Mesenchymal stem cell (in vitro differentiated cells and primary cell): ENCODE measurements around the gene MTSS2.

Source experiments
- DNase-seq: peaks from one replicate; pipeline ENCODE4 v3.0.0-alpha.2; 2013
- H2AFZ ChIP-seq: one replicate; pipeline ENCODE4 v1.6.1; 2013; ENCODE audit warnings: low read depth, mild to moderate bottlenecking, control low read depth, inconsistent platforms, low read length, moderate library complexity
- H2AK5ac ChIP-seq: 2 replicates; pipeline ENCODE4 v1.6.1; 2013; ENCODE audit warnings: low read length, moderate library complexity, mild to moderate bottlenecking, inconsistent platforms; ENCODE audit not compliant: severe bottlenecking
- H2BK120ac ChIP-seq: one replicate; pipeline ENCODE4 v1.6.1; 2013; ENCODE audit warnings: low read depth, mild to moderate bottlenecking, inconsistent platforms, low read length, moderate library complexity
- H2BK12ac ChIP-seq, 2 experiments: one replicate each; pipeline ENCODE4 v1.6.1; 2013; ENCODE audit warnings: inconsistent platforms in 2 of 2, low read length in 2 of 2, mild to moderate bottlenecking in 2 of 2, moderate library complexity in 2 of 2, control low read depth in 1 of 2
- H2BK15ac ChIP-seq: one replicate; pipeline ENCODE4 v1.6.1; 2013; ENCODE audit warnings: mild to moderate bottlenecking, low read depth, inconsistent platforms; ENCODE audit not compliant: poor library complexity, severe bottlenecking
- H2BK5ac ChIP-seq: 2 replicates; pipeline ENCODE4 v1.6.1; 2013; ENCODE audit warnings: low read depth, mild to moderate bottlenecking, low read length, control low read depth, inconsistent platforms; ENCODE audit not compliant: poor library complexity, severe bottlenecking
- H3K14ac ChIP-seq, 2 experiments: one replicate each; pipeline ENCODE4 v1.6.1; 2013; ENCODE audit warnings: inconsistent platforms in 2 of 2, low read length in 2 of 2, control low read depth in 1 of 2, mild to moderate bottlenecking in 1 of 2, moderate library complexity in 1 of 2
- H3K18ac ChIP-seq, 2 experiments: one replicate each; pipeline ENCODE4 v1.6.1; 2013; ENCODE audit warnings: inconsistent platforms in 2 of 2, low read length in 2 of 2, control low read depth in 1 of 2, low read depth in 1 of 2, mild to moderate bottlenecking in 1 of 2
- H3K23ac ChIP-seq, 2 experiments: one replicate each; pipeline ENCODE4 v1.6.1; 2013; ENCODE audit warnings: inconsistent platforms in 2 of 2, low read length in 2 of 2, mild to moderate bottlenecking in 2 of 2, moderate library complexity in 2 of 2, control low read depth in 1 of 2
- H3K27ac ChIP-seq: 2 replicates; pipeline ENCODE4 v1.5.1; 2013; ENCODE audit warnings: mild to moderate bottlenecking, moderate library complexity, low read length, control low read depth, inconsistent platforms; ENCODE audit not compliant: poor library complexity, severe bottlenecking
- H3K27me3 ChIP-seq, 2 experiments: 2 replicates each; pipeline versions ENCODE4 v1.6.1 to v1.7.0; 2013; ENCODE audit warnings: low read length in 2 of 2, mild to moderate bottlenecking in 2 of 2, moderate library complexity in 2 of 2, control low read depth in 1 of 2, inconsistent platforms in 1 of 2; ENCODE audit not compliant: control insufficient read depth in 1 of 2, insufficient read depth in 1 of 2
- H3K36me3 ChIP-seq, 2 experiments: 2 replicates each; pipeline versions ENCODE4 v1.6.1 to v1.7.0; 2013; ENCODE audit warnings: low read length in 2 of 2, control low read depth in 1 of 2, inconsistent platforms in 1 of 2, low read depth in 1 of 2, mild to moderate bottlenecking in 1 of 2; ENCODE audit not compliant: insufficient read depth in 2 of 2, control insufficient read depth in 1 of 2
- H3K4ac ChIP-seq, 2 experiments: one replicate each; pipeline ENCODE4 v1.6.1; 2013; ENCODE audit warnings: inconsistent platforms in 2 of 2, low read length in 2 of 2, mild to moderate bottlenecking in 2 of 2, moderate library complexity in 2 of 2, control low read depth in 1 of 2, low read depth in 1 of 2
- H3K4me1 ChIP-seq: 2 replicates; pipeline ENCODE4 v1.6.1; 2013; ENCODE audit warnings: low read depth, low read length, control low read depth; ENCODE audit not compliant: control insufficient read depth, insufficient read depth
- H3K4me2 ChIP-seq: 2 replicates; pipeline ENCODE4 v1.6.1; 2013; ENCODE audit warnings: low read length, mild to moderate bottlenecking, inconsistent platforms; ENCODE audit not compliant: poor library complexity, severe bottlenecking
- H3K4me3 ChIP-seq, 2 experiments: 2 replicates each; pipeline versions ENCODE4 v1.5.1 to v1.7.0; 2013; ENCODE audit warnings: low read length in 2 of 2, mild to moderate bottlenecking in 2 of 2, control low read depth in 1 of 2, low read depth in 1 of 2; ENCODE audit not compliant: insufficient read depth in 1 of 2
- H3K79me1 ChIP-seq: replicated peaks from 2 replicates; pipeline ENCODE4 v1.6.1; 2013; ENCODE audit warnings: mild to moderate bottlenecking, control low read depth, low read length, inconsistent platforms; ENCODE audit not compliant: poor library complexity, severe bottlenecking
- H3K9ac ChIP-seq: 2 replicates; pipeline ENCODE4 v1.7.0; 2013; ENCODE audit warnings: mild to moderate bottlenecking, low read length, moderate library complexity
- H3K9me3 ChIP-seq: 2 replicates; pipeline ENCODE4 v1.7.0; 2013; ENCODE audit warnings: mild to moderate bottlenecking, low read length; ENCODE audit not compliant: control insufficient read depth
- H4K8ac ChIP-seq: one replicate; pipeline ENCODE4 v1.6.1; 2013; ENCODE audit warnings: inconsistent platforms, mild to moderate bottlenecking, low read length, moderate library complexity
- H4K91ac ChIP-seq: one replicate; pipeline ENCODE4 v1.6.1; 2013; ENCODE audit warnings: mild to moderate bottlenecking, low read length, inconsistent platforms
- WGBS: methylation state at CpG from one replicate; pipeline ENCODE4 v1.1.7; 2013; ENCODE audit warnings: mixed read lengths; 5-methylcytosine and 5-hydroxymethylcytosine counted together

Gene MTSS2

GRCh38 chr16:70724146-70725023, 38.5 kb upstream of the MTSS2 start:
- Histone ChIP-seq H3K4me3 (no peak overlapping the region), H3K23ac (no peak overlapping the region), H3K36me3 (peaks cover 32 to 75% of the 10 kb centered on the region in 2 experiments), H4K91ac (no peak overlapping the region), H3K9me3 (no peaks in the 10 kb centered on the region), H4K8ac (no peak overlapping the region), H3K27ac (no peak overlapping the region), H3K18ac (no peak overlapping the region), H3K4me2 (no peak overlapping the region), H3K14ac (no peak overlapping the region), H3K4ac (no peak overlapping the region), H2BK12ac (no peak overlapping the region), H2AK5ac (no peak overlapping the region), H2BK120ac (no peak overlapping the region), H2BK15ac (no peak overlapping the region), H2BK5ac (no peak overlapping the region), H3K4me1 (peaks cover 2% of the 10 kb centered on the region), H3K9ac (no peak overlapping the region), H3K27me3 (no peaks in the 10 kb centered on the region), H2AFZ (no peak overlapping the region), H3K79me1 (peaks cover 7% of the 10 kb centered on the region)
- no peak for DNase-seq
- 98% methylated on average over 15 of the region's 15 CpGs for WGBS

GRCh38 chr16:70723740-70724145, 37.9 kb upstream of the MTSS2 start:
- Histone ChIP-seq H2BK5ac (no peak overlapping the region), H2BK120ac (no peak overlapping the region), H3K4ac (no peak overlapping the region), H3K27me3 (no peaks in the 10 kb centered on the region), H4K91ac (no peak overlapping the region), H3K4me3 (no peak overlapping the region), H3K18ac (no peak overlapping the region), H2BK12ac (peak overlapping the region in 1 of 2 experiments; percentile 37), H3K27ac (no peak overlapping the region), H3K4me2 (no peak overlapping the region), H3K79me1 (peaks cover 7% of the 10 kb centered on the region), H3K36me3 (peaks cover 31 to 73% of the 10 kb centered on the region in 2 experiments), H3K4me1 (peaks cover 2% of the 10 kb centered on the region), H3K23ac (no peak overlapping the region), H2BK15ac (no peak overlapping the region), H4K8ac (no peak overlapping the region), H3K9me3 (no peaks in the 10 kb centered on the region), H3K9ac (no peak overlapping the region), H3K14ac (no peak overlapping the region), H2AFZ (no peak overlapping the region), H2AK5ac (no peak overlapping the region)
- DNase-seq, result no peak
- 98% methylated on average over 6 of the region's 6 CpGs for WGBS

DNA sequence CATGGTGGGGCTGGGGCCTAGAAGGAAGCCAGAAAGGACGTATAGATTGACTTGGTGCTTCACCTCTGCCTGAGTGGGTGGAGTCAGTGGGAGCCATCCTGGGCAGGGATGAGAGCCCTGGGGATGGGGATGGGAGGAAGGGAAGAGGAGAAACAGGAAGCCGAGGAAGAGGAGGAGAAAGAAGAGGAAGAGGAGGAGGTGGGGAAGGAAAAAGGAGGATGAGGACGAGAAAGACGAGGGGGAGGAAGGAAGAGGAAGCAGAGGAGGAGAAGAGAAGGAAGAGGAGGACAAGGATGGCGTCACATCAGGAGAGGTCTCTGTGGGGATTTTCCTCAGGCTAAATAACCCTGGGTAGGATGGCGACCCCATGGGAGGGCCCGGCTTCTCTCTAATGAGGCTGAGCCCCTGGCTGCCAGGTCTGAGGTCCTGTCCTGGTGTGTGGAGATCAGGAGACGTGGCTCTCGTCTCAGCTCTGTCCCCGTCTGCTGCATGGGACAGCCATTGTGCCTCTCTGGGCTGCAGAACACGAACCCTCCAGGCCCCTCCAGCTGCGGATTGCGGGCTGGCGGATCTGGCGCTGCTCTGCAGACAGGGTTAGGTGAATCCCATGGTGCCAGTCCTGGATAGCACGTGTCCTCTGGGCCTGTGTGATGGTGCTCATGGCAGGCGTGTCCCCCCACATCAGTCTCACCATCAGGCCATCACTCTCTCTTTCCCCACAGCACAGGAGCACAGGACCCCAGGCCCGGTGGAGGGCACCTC, 35.5 kb upstream of the MTSS2 start:
- DNase-seq, result no peak
- H3K18ac ChIP-seq, result no peak overlapping the region
- H3K27ac ChIP-seq, result no peak overlapping the region
- no peaks in the 10 kb centered on the region for H3K9me3 ChIP-seq
- 91% methylated on average over 18 of the region's 18 CpGs for WGBS
- no peak overlapping the region for H2BK5ac ChIP-seq
- H3K27me3 ChIP-seq, result no peaks in the 10 kb centered on the region
- no peak overlapping the region for H3K14ac ChIP-seq
- H2BK15ac ChIP-seq, result no peak overlapping the region
- no peak overlapping the region for H2AFZ ChIP-seq
- no peak overlapping the region for H3K4me2 ChIP-seq
- no peak overlapping the region for H3K9ac ChIP-seq
- H4K8ac ChIP-seq, result no peak overlapping the region
- H3K4me3 ChIP-seq, result no peak overlapping the region
- peaks cover 21 to 58% of the 10 kb centered on the region in 2 experiments for H3K36me3 ChIP-seq
- H3K23ac ChIP-seq, result no peak overlapping the region
- peaks cover 8% of the 10 kb centered on the region for H3K79me1 ChIP-seq
- peak overlapping the region in 1 of 2 experiments; percentile 43 for H2BK12ac ChIP-seq
- no peak overlapping the region for H2BK120ac ChIP-seq
- peaks cover 3% of the 10 kb centered on the region for H3K4me1 ChIP-seq
- no peak overlapping the region for H2AK5ac ChIP-seq
- no peak overlapping the region for H3K4ac ChIP-seq
- no peak overlapping the region for H4K91ac ChIP-seq
